ENCODE data around the gene FARP1. TPM values are rescaled to one million over a fixed set of nuclear protein-coding genes. Genes with fewer than 3 reads are reported as not detected.

Gene FARP1
- total RNA-seq, 4 donors from 2014 or later, result 21.2 to 56.5 (median 35.1) TPM

- DNase-seq (ENCODE audit: extremely low spot score), result no peak
- Histone ChIP-seq H3K27me3 (peaks cover 0 to 2% (median 0%) of the 10 kb centered on the region in 4 donors), H3K9me3 (no peaks in the 10 kb centered on the region), H3K36me3 (no peaks in the 10 kb centered on the region), H3K4me1 (no peaks in the 10 kb centered on the region), H3K4me3 (no peak overlapping the region), H3K27ac (replicated peaks in 1 of 4) (no peak overlapping the region)
- intact Hi-C loops (cut with DNase I), result no loop called here
- TF ChIP-seq POLR2A (IDR thresholded peaks at IDR 0.05; ENCODE audit: low read depth), result no peak
- no peak for TF ChIP-seq POLR2AphosphoS5 (IDR thresholded peaks at IDR 0.05)
- no peak for TF ChIP-seq CTCF (IDR thresholded peaks at IDR 0.05)
- TF ChIP-seq EP300 (IDR thresholded peaks at IDR 0.05), result no peak
- WGBS, result 90% methylated on average over 7 of the region's 7 CpGs
Measured at GRCh38 chr13:98098516-98098915, 44.4 kb upstream of the FARP1 start.

- Histone ChIP-seq H3K36me3 (no peaks in the 10 kb centered on the region), H3K27me3 (peaks cover 0 to 4% (median 0%) of the 10 kb centered on the region in 4 donors), H3K27ac (replicated peaks in 1 of 4) (no peak overlapping the region), H3K9me3 (no peaks in the 10 kb centered on the region), H3K4me1 (no peaks in the 10 kb centered on the region), H3K4me3 (no peak overlapping the region)
- no peak for TF ChIP-seq EP300 (IDR thresholded peaks at IDR 0.05)
- TF ChIP-seq POLR2A (IDR thresholded peaks at IDR 0.05; ENCODE audit: low read depth), result no peak
- TF ChIP-seq POLR2AphosphoS5 (IDR thresholded peaks at IDR 0.05), result no peak
- TF ChIP-seq CTCF (IDR thresholded peaks at IDR 0.05), result no peak
- intact Hi-C loops (cut with DNase I), result no loop called here
- DNase-seq (ENCODE audit: extremely low spot score), result no peak
- 91% methylated on average over 4 of the region's 4 CpGs for WGBS
Measured at GRCh38 chr13:98099627-98100026, 43.3 kb upstream of the FARP1 start.

GRCh38 chr13:98100481-98100880 lies 42.4 kb upstream of the FARP1 start:
- Histone ChIP-seq H3K27ac (replicated peaks in 1 of 4) (no peak overlapping the region), H3K27me3 (peaks cover 0 to 4% (median 0%) of the 10 kb centered on the region in 4 donors), H3K4me3 (no peak overlapping the region), H3K4me1 (no peaks in the 10 kb centered on the region), H3K9me3 (no peaks in the 10 kb centered on the region), H3K36me3 (no peaks in the 10 kb centered on the region)
- no peak for TF ChIP-seq EP300 (IDR thresholded peaks at IDR 0.05)
- intact Hi-C loops (cut with DNase I), result no loop called here
- 87% methylated on average over 10 of the region's 10 CpGs for WGBS
- DNase-seq (ENCODE audit: extremely low spot score), result no peak

- intact Hi-C loops (cut with DNase I), result no loop called here
- H3K4me3 ChIP-seq, result no peak overlapping the region
- no peak for DNase-seq (ENCODE audit: extremely low spot score)
- peaks cover 0 to 4% (median 0%) of the 10 kb centered on the region in 4 donors for H3K27me3 ChIP-seq
- no peaks in the 10 kb centered on the region for H3K9me3 ChIP-seq
- no peaks in the 10 kb centered on the region for H3K36me3 ChIP-seq
- WGBS, result 94% methylated on average over 2 of the region's 2 CpGs
- no peak overlapping the region for H3K27ac ChIP-seq (replicated peaks in 1 of 4)
- TF ChIP-seq POLR2AphosphoS5 (IDR thresholded peaks at IDR 0.05) (no peak), CTCF (IDR thresholded peaks at IDR 0.05) (no peak), POLR2A (IDR thresholded peaks at IDR 0.05; ENCODE audit: low read depth) (no peak), EP300 (IDR thresholded peaks at IDR 0.05) (no peak)
- H3K4me1 ChIP-seq, result no peaks in the 10 kb centered on the region
Measured at GRCh38 chr13:98103531-98103930, 39.4 kb upstream of the FARP1 start.

GRCh38 chr13:98103942-98104880 lies 38.7 kb upstream of the FARP1 start:
- peaks cover 0 to 4% (median 0%) of the 10 kb centered on the region in 4 donors for H3K27me3 ChIP-seq
- no peaks in the 10 kb centered on the region for H3K36me3 ChIP-seq
- WGBS, result 76% methylated on average over 10 of the region's 10 CpGs
- no peak overlapping the region for H3K27ac ChIP-seq (replicated peaks in 1 of 4)
- intact Hi-C loops (cut with DNase I), result no loop called here
- DNase-seq (ENCODE audit: extremely low spot score), result no peak
- TF ChIP-seq CTCF (IDR thresholded peaks at IDR 0.05), result no peak
- TF ChIP-seq POLR2A (IDR thresholded peaks at IDR 0.05; ENCODE audit: low read depth), result no peak
- no peak for TF ChIP-seq POLR2AphosphoS5 (IDR thresholded peaks at IDR 0.05)
- TF ChIP-seq EP300 (IDR thresholded peaks at IDR 0.05), result no peak
- no peaks in the 10 kb centered on the region for H3K9me3 ChIP-seq
- no peaks in the 10 kb centered on the region for H3K4me1 ChIP-seq
- no peak overlapping the region for H3K4me3 ChIP-seq

Measured in esophagus muscularis mucosa (tissue), 4 donors.